GM12878 (cell line): ENCODE data around the gene COL5A1. TPM values are rescaled to one million over a fixed set of nuclear protein-coding genes. Genes with fewer than 3 reads are reported as not detected.

Experiments used
- ATAC-seq: fragments of 200-7000 bp; cut with Tn5 transposase; 3 replicates; pipeline ENCODE4 v1.9.1; 2020; ENCODE audit warnings: mild to moderate bottlenecking, moderate library complexity
- BruUV-seq: library from RNA; stranded (reverse); fragments of 400-500 nt; replicated peaks from 2 replicates; lab custom pipeline; 2021; lab: Mats Ljungman, UMichigan
- CTCF ChIA-PET: fragments of 300-600 bp; sonication (Branson Sonifier 250); formaldehyde crosslinking; extraction: SDS; loops from one replicate; lab custom pipeline; 2021; ENCODE audit warnings: inconsistent platforms; lab: Yijun Ruan, JAX
- POLR2A ChIA-PET: fragments of 350-600 bp; formaldehyde crosslinking; extraction: SDS; loops from one replicate; lab custom pipeline; 2021; ENCODE audit warnings: inconsistent platforms; lab: Charles Lee
- RAD21 ChIA-PET: fragments of 300-600 bp; sonication (Branson Sonifier 250); formaldehyde crosslinking; loops from one replicate; lab custom pipeline; 2023; ENCODE audit warnings: antibody characterized with exemption; ENCODE audit not compliant: unreplicated experiment; lab: Charles Lee
- SMC1A ChIA-PET: fragments of 300-600 bp; sonication (Branson Sonifier 250); formaldehyde crosslinking; loops from one replicate; lab custom pipeline; 2023; ENCODE audit not compliant: unreplicated experiment, uncharacterized antibody; lab: Charles Lee
- DNase-seq: peaks from one replicate; pipeline ENCODE4 v3.0.0-alpha.2; 2011; ENCODE audit warnings: low read depth, low spot score
- FAIRE-seq: peaks from 3 replicates; lab custom pipeline; 2011; peaks lifted over from hg19 to GRCh38; lab: Jason Lieb, UNC
- H2AFZ ChIP-seq: 2 replicates; pipeline ENCODE4 v1.6.0; 2011; ENCODE audit warnings: low read depth, low read length, control low read depth; ENCODE audit not compliant: control insufficient read depth
- H3K27ac ChIP-seq: 2 replicates; pipeline ENCODE4 v1.5.1; 2011; ENCODE audit warnings: control low read depth; ENCODE audit not compliant: control insufficient read depth, insufficient read depth
- H3K27me3 ChIP-seq, 2 experiments: replicated peaks in 1 of 2; 2 replicates each; pipeline versions ENCODE4 v1.6.0 to v1.6.1; 2011; ENCODE audit warnings: low read length in 1 of 2; ENCODE audit not compliant: control insufficient read depth in 2 of 2, insufficient read depth in 2 of 2
- H3K36me3 ChIP-seq, 2 experiments: 2 replicates each; pipeline ENCODE4 v1.5.1; 2011; ENCODE audit warnings: low read length in 1 of 2; ENCODE audit not compliant: control insufficient read depth in 2 of 2, insufficient read depth in 2 of 2
- H3K4me1 ChIP-seq: 2 replicates; pipeline ENCODE4 v1.6.1; 2011; ENCODE audit warnings: mild to moderate bottlenecking, low read length, moderate library complexity, mixed read lengths; ENCODE audit not compliant: control insufficient read depth, insufficient read depth
- H3K4me2 ChIP-seq: 2 replicates; pipeline ENCODE4 v1.6.0; 2011; ENCODE audit warnings: control low read depth; ENCODE audit not compliant: control insufficient read depth, insufficient read depth
- H3K4me3 ChIP-seq: fragments of 200-600 bp; sonication (generic); 2 replicates; pipeline ENCODE4 v1.5.1; 2016
- H3K79me2 ChIP-seq: 2 replicates; pipeline ENCODE4 v1.6.0; 2011; ENCODE audit warnings: low read length; ENCODE audit not compliant: control insufficient read depth, insufficient read depth
- H3K9ac ChIP-seq: 2 replicates; pipeline ENCODE4 v1.8.0; 2011; ENCODE audit warnings: low read length, control low read depth, mixed read lengths; ENCODE audit not compliant: control insufficient read depth, insufficient read depth
- H3K9me3 ChIP-seq: replicated peaks from 3 replicates; pipeline ENCODE4 v1.5.1; 2011; ENCODE audit warnings: mild to moderate bottlenecking, low read length; ENCODE audit not compliant: control insufficient read depth, insufficient read depth
- H4K20me1 ChIP-seq: 2 replicates; pipeline ENCODE4 v1.6.0; 2011; ENCODE audit not compliant: control insufficient read depth, insufficient read depth
- ATF7 ChIP-seq: fragments of 450-650 bp; IDR thresholded peaks from 2 replicates; pipeline ENCODE4 v1.6.1; 2016; ENCODE audit warnings: low read depth, mild to moderate bottlenecking
- CHD1 ChIP-seq: IDR thresholded peaks from 2 replicates; pipeline ENCODE4 v1.6.1; 2012; ENCODE audit warnings: low read depth, low read length, improper control_type of control experiment
- DPF2 ChIP-seq: fragments of 450-650 bp; IDR thresholded peaks from 2 replicates; pipeline ENCODE4 v1.6.1; 2017; ENCODE audit warnings: mild to moderate bottlenecking
- HDAC6 ChIP-seq: fragments of 200-600 bp; sonication (generic); IDR thresholded peaks from one replicate; pipeline ENCODE4 v1.8.0; 2017; ENCODE audit warnings: antibody characterized with exemption; ENCODE audit not compliant: unreplicated experiment
- IKZF2 ChIP-seq, 2 experiments: fragments of 450-650 bp; IDR thresholded peaks; 2 replicates each; pipeline ENCODE4 v1.6.1; 2017; ENCODE audit warnings: mild to moderate bottlenecking in 2 of 2, moderate library complexity in 2 of 2
- MTA3 ChIP-seq: IDR thresholded peaks from 2 replicates; pipeline ENCODE4 v1.6.1; 2012; ENCODE audit warnings: low read length, inconsistent platforms, borderline replicate concordance
- PKNOX1 ChIP-seq: fragments of 450-650 bp; IDR thresholded peaks from 2 replicates; pipeline ENCODE4 v1.6.1; 2016; ENCODE audit warnings: mild to moderate bottlenecking
- POLR2A ChIP-seq: IDR thresholded peaks from 2 replicates; pipeline ENCODE4 v1.6.1; 2011; ENCODE audit warnings: low read depth, mild to moderate bottlenecking, low read length
- SPI1 ChIP-seq: IDR thresholded peaks from 2 replicates; pipeline ENCODE4 v1.6.1; 2011; ENCODE audit warnings: low read depth, mild to moderate bottlenecking, low read length, moderate library complexity, borderline replicate concordance; ENCODE audit not compliant: insufficient read depth
- YBX1 ChIP-seq: fragments of 450-650 bp; IDR thresholded peaks from 2 replicates; pipeline ENCODE4 v1.6.1; 2016; ENCODE audit warnings: antibody characterized with exemption
- ZBED1 ChIP-seq: IDR thresholded peaks from 2 replicates; pipeline ENCODE4 v1.6.1; 2016; ENCODE audit warnings: borderline replicate concordance
- WGBS: methylation state at CpG from one replicate; pipeline ENCODE4 v1.1.6; 2016; ENCODE audit warnings: low lambda C conversion rate; ENCODE audit not compliant: insufficient replicate concordance, insufficient coverage; ENCODE audit errors: missing lambda C conversion rate; 5-methylcytosine and 5-hydroxymethylcytosine counted together
- in situ Hi-C: fragments of 300-500 bp; cut with MboI; formaldehyde crosslinking; loops from 9 replicates; pipeline ENCODE4 v1.14.3; 2018; ENCODE audit warnings: mixed read lengths
- intact Hi-C: fragments of 100-400 bp; cut with micrococcal nuclease; formaldehyde crosslinking; loops from one replicate; pipeline ENCODE4 v1.14.2; 2022; ENCODE audit not compliant: unreplicated experiment
- polyA plus RNA-seq, 11 experiments: library from polyadenylated mRNA; depleted of rRNA in 4 of 11; unstranded in 6 of 11; stranded (reverse) in 5 of 11; fragments of >200 nt; fragmentation: Nextera tagmentation in 4 of 11; fragmentation: Illumina TruSeq in 1 of 11; extraction: Ambion mirVana in 4 of 11; extraction: Trizol in 1 of 11; gene quantifications; 1 replicate in 1 of 11; 2 replicates in 10 of 11; pipeline versions ENCODE4 v1.2.1 to v1.2.3, GENCODE V29; 2011 to 2016; ENCODE audit warnings: inconsistent platforms in 2 of 11, missing spikeins in 2 of 11, low read depth in 1 of 11
- total RNA-seq, 4 experiments: library from RNA; depleted of rRNA in 3 of 4; stranded (reverse); fragments of >200 nt in 3 of 4; fragmentation: Illumina TruSeq in 1 of 4; extraction: Trizol in 1 of 4; gene quantifications; 2 replicates each; pipeline versions ENCODE4 v1.2.1 to v1.2.3, GENCODE V29; 2013 to 2021

Gene COL5A1
- total and polyA plus RNA-seq, 10 of the 15 experiments (the other 5 are each of a cell fraction or from before 2014, with no cell fraction given) = under 0.01 to 0.15 (median 0.13) TPM; not detected in 4

GRCh38 chr9:134626571-134627416 lies 14.8 kb upstream of the COL5A1 start (continued):
- no peak for TF ChIP-seq DPF2

GRCh38 chr9:134627417-134628353 lies 13.9 kb upstream of the COL5A1 start:
- Histone ChIP-seq H3K9me3 (no peaks in the 10 kb centered on the region), H2AFZ (no peak overlapping the region), H3K36me3 (no peaks in the 10 kb centered on the region), H3K4me2 (no peak overlapping the region), H3K9ac (no peak overlapping the region), H4K20me1 (no peaks in the 10 kb centered on the region), H3K27ac (no peak overlapping the region), H3K79me2 (no peaks in the 10 kb centered on the region), H3K4me3 (no peak overlapping the region), H3K4me1 (no peaks in the 10 kb centered on the region), H3K27me3 (no peaks in the 10 kb centered on the region; a peak in 1 of 4 replicates)
- POLR2A ChIA-PET = no interaction called here
- intact Hi-C loops (no loop called here), in situ Hi-C loops (no loop called here)
- CTCF ChIA-PET = interaction anchor here (0.6 kb wide), 1 partner anchor 11 kb away, joined by 3 read pairs; no protein-coding TSS in a partner anchor
- TF ChIP-seq PKNOX1 (no peak), MTA3 (no peak), HDAC6 (no peak), YBX1 (no peak), ZBED1 (no peak), ATF7 (no peak), CHD1 (no peak), IKZF2 (IDR thresholded peaks at IDR 0.05) (no peak), POLR2A (no peak), SPI1 (no peak)
- WGBS = 47% methylated on average over 39 of the region's 39 CpGs
- SMC1A ChIA-PET = no interaction called here
- ATAC-seq (no peak), FAIRE-seq (no peak), DNase-seq (no peak)
- no TSS peak for BruUV-seq
- RAD21 ChIA-PET = no interaction called here
